NCI-H2029 treated with DMSO at 0.1 percent for 48 hours (cell line): ENCODE results near the gene LIPC.

Experiments
- DNase-seq: peaks from one replicate; lab custom pipeline; 2025; lab: John Stamatoyannopoulos, UW

Gene LIPC

DNA sequence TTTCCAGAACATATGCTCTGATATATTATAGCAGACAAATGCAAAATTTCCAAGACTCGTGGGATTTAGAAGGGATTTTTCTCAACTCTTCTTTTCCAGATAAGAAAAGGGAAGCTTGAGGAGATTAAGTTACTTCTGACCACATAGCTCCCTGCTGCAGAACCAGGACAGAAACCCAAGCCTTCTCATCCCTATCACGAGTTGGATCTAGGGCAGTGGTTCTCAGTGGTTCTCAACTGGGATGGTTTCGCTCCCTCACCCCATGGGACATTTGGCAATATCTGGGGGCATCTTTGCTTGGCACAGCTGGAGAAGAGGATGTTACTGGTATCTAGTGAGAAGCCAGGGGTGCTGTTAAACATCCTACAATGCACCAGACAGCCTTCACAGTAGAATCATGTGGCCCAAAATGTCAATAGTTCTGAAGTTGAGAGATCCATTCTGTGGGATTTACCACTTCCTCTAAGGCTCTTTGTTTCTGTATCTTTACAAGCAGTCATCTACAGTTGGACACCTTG is 64.2 kb downstream of the LIPC start:
- DNase-seq, result no peak

DNA sequence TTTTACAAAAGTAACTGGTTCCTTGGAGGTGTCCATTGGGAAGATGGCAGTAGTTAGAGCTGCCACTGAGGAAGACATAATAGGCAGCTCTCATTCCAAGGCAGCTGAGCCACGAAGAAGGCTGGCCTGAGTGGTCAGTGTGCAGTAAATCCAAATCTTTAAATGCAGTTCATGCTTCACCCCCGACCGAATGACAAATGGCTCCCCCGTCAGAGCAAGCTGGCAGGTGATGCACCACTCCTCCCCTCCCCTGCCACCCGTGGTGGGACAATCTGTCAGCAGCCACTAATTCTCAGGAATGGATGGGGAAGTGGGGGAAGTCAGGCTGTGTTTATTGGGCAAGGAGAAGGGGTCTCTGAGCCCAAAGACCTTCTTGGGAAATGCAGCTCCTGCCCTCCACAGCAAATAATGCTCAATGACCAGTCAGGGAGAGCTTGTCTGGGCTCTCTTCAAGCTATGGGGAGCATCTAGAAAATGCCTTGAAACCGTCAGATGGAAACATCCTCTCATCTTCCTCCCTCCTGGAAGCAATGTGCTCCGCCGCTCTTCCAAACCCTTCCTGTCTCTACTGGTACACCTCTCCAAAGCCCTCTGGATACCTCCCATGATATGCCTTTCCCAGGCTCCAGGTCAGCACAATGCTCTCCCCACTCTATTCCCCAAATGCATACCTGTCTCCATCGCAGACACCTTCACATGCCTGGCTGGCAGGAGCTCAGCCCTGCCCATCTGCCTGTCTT is 65.4 kb downstream of the LIPC start:
- no peak for DNase-seq

DNA sequence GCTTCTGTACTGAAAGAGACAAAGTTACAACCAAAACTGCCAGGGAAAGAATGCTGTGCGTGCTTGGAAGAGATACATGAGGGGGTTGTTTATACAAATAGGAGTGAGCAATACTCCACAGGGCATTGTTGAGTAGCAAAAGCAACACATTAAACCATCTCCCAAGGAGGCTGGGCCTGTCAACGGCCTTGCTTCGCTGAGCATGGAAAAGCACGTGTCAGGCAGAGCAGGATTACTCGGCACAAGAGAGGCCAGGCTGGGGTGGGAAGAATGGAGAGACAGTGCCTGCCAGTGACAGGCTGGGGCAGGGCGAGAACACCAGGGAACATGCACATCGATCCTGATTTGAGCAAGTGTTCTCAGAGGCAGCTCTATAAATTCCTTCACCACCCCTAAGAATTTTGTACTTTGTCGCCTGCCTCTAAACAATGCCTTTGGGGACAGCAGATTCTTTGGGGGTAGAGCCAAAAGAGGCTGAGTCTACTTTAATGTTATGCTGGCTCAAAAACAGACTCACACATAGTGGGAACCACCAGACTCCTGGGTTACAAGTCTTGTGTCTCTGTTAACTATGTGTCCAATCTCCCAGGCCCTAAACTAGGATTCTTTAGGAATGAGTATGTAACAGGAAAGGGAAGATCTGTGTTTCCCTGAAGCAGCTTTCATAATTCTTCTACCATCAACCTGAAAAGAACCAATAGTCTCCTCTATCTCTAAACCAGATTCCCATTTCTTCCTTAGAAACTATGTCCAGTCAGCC is 67.2 kb downstream of the LIPC start:
- no peak for DNase-seq

DNA sequence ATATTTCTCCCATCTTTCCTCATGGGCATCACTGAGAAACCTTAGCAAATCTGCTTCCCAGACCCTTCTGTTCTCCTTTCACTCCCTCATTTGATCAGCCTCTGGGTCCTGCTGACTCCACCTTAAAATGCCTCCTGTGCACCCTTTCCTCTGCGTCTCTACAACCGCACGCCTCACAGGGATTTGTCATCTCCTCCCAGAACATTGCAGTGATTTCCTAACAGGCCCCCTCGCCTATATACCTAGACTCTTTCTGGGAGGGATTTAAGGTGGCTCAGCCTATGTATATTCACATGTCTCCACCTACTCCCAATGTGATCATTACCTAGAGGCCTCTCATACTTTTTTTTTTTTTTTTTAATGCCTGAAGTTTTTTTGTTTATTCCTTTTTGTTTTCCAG is 69.2 kb downstream of the LIPC start:
- DNase-seq, result no peak

DNA sequence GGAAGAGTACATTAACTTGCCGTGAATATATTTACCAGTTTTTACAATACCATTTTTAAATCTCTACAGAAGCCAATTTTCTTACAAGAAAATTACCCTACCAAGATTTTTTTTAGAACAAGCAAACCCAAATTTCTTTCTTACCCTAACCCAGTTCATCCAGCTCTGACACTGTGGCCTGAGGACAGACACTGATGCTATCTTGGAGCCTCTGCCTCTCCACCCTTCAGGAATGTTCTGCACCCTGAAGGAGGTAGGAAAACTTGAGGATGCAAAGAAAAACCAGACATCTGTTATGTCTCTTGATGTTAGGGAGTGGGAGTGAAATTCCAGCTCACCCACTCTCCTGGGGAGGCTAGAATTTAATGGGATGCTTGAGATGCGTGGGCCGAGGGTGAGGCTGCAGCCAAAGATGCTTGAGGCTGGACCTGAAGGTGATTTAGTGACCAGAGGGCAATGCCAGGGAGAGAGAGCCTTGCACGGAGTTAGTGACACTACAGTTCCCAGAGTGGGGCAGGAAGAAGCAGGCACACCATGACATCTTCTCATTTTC is 69.9 kb downstream of the LIPC start:
- DNase-seq, result no peak

DNA sequence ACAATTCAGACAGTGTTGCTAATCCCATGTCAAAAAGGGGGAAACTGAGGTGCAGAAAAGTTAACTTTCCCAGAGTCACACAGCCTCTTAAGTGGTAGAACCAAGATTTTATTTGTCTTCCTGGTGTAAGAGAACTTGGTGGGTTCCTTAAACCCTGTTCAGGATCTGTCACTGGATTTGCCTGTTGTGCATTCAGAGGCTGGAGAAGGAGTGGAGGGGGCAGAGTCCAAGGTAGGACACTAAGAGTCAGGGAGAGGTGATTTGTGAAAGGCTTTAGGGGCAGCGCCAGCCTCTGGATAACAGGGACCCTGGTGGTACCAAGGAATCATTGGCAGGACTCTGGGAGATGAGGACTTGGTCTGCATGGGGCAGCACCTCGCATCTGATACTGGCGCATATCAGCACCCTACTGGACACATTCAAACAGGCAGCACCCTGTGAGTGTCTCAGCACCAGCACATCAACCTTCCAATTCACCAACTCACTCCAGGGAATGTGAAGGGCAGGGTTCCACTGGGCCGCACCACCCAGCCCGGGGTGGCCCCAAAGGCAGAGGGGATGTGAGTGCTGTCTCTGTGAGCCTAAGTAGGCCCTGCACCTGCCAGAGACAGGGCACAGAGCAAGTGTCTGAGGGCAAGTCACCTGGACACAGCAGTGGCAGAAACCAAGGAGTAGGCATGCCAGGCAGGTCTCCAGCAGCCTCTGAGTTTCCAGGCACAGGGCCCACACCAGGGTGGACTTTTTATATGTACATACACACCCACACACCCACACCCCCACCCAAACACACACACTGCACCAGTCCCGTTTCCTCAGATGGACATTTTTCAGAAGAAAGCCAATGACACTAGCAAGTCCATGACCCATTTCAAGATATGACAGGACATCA is 71.6 kb downstream of the LIPC start:
- DNase-seq, result no peak

DNA sequence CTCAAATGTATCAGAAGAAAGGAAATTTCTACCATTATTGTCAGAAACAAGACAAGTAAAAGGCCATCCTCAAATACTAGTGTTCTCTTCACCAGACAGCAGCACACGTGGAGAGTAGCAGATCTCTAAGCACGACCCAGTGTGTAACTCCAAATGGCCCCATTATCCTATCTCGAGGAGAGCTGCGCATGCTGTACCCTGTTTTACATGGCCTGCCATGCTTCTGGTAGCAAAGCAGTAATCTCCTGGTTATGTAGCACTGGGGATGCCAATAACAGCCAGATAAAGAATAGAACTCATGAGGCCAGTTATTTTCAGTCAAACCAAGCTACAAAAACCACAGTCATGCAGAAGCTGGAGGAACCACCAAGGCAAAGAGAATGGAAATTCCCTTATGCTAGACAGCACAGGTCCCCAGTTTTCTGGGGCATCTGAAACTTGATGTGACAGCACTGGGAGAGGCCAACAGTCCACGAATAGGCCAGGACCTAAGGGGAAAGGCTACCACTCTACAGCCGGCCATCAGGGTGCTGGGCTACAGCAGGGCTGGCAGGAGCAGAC is 73.0 kb downstream of the LIPC start:
- DNase-seq, result no peak

DNA sequence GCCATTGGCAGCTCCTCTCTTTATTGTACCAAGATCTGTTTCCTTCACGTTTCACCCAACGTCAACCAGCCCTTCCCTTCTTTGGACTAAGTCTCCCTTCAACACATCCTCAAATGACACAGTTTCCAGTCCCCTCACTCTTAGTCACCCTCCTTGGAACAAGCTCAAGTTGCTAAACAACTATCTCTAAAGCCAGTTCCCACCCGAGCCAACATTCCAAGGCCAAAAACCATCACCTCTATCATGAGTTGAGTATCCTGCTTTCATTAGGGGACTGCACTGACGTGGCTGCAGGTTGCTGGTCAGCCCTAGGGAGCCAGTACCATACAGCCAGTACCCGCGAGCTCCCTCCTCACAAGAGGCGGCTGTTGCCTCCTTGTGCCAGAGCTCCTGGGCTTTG is 73.8 kb downstream of the LIPC start:
- no peak for DNase-seq

DNA sequence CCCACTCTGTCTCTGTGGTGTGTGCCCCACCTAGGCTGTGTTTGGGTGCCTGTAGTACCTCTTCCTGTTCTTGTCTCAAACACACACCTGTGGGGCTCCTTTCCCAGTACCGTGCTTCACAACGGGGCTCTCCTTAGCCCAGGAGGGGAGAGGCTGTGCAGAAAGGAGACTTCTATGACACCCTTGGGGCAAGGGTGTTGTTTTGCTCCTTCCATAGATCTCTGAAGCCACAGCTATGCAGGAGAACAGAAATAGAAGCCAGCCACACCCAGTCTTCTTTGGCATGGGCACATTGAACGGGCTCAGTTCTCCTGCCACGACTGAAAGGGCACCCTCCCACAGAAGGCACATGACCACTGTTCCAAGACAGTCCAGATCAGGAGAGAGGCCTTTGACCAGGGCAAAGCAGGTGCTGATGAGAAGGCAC is 74.3 kb downstream of the LIPC start:
- DNase-seq, result no peak

DNA sequence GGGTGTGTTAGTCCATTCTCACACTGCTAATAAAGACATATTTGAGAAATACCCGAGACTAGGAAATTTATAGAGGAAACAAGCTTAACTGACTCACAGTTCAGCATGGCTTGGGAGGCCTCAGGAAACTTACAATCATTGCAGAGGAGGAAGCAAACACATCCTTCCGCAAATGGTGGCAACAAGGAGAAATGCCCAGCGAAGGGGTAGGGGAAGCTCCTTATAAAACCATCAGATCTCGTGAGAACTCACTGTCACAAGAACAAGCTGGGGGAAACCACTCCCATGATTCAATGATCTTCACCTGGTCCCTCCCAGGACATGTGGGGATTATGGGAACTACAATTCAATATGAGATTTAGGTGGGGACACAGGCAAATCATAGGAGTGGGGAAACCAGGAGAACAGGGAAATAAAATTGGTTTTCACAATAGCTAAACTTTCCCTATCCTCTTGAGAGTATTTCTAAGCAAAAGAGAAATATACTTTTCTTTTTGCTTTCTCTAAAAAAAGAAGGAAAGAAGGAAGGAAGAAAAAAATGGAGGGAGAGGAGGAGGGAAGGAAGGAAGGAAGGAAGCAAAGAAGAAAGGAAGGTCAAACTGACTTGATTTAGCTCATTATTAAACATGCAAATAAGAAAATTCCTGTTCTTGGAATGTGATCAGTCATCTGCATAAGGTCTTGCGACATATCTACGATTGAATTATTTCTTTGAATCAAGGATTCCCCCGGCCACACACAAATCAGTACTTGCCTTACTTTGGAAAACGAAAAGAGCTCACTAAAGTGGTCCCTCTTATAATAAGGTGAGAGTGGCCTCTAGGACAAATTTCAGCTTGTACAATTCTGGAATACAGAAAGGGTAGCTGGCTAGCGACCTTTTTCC is 75.2 kb downstream of the LIPC start:
- DNase-seq, result no peak

DNA sequence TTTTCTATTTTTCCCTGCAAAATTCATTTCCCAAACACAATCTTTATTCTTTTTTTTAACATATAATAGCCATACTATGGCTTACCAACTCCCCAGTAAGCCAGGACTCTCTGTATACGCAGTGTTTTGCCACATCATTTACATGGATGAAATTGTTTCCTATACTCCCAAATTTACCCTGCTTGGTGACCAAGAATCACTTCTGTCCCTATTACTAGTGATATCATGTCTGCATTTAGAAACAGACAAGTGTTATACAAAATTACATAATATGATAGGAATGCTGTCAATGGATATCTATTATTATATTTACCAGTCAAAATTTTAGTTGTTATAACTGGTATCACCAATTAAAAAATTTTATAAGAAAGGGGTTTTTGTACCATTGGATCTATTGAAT is 77.8 kb downstream of the LIPC start:
- no peak for DNase-seq

DNA sequence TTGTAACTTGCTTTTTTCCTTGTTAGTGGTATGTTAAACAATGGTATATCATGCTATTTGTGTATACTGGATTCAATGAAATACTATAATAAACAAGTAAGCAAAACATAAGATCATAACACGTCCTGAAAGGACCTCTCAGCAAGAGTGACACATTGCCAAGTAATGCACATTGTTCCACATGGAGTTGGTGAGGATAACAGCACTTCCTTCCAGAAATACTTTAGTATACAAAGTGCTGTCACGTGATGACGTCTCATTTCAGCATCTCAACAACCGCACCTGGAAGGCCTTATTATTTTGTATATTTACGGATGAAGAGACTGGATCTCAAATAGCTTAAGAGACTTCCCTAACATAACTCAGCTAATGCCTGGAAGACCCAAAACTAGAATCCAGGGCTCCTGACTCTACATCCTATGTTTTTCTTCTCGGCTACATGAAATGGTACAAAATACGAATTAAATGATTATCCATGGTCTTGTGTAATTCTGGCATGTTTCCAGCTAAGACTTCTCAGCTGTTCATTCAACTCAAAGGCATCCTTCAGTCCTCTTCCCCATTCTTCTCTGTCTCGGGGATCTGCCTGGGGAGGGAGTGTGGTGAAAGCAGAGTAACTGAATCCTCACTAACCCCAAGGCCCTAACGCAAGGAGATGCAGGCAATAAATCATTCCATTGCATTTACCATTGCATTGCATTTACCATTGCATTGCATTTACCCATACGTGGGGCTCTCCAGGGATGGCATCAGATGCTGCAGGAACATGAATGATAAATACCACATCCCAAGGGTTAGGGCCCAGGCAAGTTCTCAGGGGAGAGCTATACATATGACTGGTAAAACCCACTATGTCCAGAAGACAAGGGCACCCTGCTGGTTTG is 79.2 kb downstream of the LIPC start:
- DNase-seq, result no peak

DNA sequence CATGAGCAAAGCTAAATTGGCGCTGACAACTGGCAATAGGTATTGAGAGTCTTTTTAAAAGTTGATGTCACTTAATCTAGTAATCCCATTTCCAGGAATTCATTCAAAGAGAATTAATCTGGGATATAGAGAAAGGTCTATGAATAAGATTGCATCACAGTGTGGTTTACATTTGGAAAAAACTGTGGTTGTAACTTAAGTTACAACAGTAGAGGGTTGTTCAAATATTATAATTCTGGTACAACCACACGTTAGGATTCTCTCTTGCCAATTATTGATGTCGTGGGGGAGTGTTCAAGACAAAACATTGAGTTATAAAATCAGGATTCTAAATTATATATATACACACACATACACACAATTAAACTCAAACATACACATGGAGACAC is 79.8 kb downstream of the LIPC start:
- DNase-seq, result no peak

DNA sequence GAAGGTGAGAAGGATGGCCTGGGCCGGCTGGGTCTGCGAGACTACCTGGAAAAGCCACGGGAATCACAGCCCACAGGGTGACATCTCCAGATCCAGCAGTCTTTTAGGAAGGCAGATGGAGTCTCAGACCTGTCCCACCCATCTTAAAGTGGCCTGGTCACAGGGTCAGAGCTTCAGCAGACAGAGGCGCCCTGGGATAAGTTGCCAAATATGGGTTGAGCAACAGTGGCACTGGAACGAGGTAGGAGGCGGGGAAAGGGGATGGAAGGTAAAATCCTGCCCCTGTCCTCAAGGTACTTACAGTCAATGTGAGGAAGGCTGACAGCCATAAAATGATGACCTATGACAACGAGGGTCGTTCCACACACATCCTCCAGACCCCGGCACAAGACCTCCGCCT is 80.7 kb downstream of the LIPC start:
- DNase-seq, result no peak

DNA sequence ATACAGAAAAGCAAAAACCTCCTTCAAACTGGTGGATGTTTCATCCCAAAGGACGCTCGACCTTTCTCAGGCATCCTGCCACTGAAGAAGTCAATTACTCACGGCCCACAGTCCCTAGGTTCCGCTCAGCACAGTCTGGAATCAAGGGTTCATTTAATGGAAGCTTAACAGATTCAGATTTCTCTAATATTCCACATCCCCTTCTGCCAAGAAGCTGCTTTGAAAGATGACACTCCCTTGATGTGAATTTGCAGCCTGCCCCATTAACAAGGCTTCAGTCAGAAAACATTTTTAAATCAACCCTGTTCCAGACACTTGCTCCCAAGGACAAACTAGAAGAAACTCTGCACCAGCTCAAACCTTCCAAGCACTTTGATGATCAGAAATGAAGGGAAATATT is 81.2 kb downstream of the LIPC start:
- no peak for DNase-seq

DNA sequence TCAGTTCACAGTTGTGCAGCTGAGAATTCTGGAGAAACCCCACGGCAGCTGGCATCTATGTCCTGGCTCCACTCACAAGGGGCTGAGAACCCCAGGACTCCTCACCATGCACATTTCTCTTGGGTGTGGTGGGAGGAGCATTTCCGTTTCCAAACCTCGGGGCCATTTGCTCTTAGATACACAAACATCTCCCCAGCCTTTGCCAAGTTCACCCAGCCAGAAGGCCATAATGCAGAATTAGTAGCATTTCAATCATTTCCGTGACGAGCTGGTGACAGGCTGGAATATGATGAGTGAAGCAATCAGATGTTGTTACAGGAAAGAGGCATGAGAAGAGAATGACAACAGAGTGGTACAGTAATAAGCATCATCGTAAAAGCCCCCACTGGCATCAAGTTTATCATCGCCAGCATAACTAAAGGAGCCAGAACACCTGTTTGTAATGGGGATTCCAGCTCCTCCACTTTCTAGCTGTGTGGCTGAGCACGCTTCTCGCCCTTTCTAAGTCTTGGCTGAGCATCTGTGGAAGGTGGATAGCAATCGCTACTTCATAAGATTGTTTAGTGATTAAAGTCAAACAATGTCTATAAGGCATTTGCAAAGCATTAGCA is 82.0 kb downstream of the LIPC start:
- no peak for DNase-seq

DNA sequence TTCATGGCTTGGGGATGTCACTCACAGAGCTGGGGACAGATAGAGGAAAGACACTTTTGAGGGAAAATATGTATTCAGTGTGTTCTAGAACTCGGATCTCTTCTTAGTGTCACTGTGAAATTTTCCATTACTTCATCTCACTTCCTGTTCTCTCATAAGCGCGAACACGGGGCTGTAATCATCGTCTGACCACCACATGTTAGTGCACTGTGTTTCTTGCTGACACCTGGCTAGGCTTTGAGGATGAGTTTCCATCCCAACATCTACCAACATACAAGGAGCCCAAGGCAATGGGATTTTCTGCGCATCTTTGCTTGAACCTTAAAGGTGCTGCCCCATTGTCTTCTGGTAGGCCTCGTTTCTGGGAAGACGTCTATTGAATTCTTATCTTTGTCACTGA is 84.0 kb downstream of the LIPC start:
- DNase-seq, result no peak

DNA sequence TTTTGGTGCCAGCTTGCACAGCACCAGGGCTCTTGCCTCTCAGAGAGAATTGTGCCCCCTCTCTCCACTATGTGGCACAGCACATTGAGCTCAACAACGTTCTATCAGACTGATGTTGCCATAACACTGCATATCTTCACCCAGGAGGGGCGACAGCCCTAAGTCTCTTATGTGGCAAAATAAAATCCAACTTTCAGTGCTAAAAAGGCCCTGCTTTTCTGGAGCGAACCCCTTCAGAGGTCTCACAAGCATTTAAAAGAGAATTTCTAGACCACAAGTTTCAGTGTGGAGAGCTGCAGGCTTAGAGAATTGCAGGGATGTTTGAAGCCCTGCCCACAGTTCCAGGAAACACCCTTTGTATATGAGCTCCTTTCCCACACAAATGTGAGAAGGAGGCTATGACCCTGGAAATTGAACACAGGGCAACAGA is 85.5 kb downstream of the LIPC start:
- no peak for DNase-seq
